ENCODE results near the gene TTC6.
A peak's percentile ranks its signal among the peaks of the same experiment; 100 is the strongest.

The TTC6 gene

DNA sequence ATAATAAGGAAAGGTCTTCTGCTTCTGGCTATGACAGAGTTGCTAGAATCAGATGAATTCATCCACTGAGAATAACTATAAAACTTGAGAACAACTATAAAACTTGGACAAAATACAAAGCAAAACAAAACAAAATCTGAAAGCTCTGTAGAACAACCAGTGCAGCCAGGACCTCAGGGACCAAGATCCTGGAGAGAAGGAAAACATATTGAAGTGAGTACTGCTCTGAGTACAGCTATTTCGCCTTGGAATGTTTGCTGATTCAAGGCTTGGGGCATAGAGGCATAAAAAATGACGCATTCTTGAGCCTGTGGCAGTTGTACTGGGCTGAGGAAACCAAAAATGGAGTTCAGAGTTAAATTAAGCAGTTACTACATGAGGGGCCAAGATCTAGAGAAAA, 22.1 kb upstream of the TTC6 start:
- 96% methylated on average over 2 of the region's 2 CpGs for WGBS (ENCODE audit: insufficient coverage)

DNA sequence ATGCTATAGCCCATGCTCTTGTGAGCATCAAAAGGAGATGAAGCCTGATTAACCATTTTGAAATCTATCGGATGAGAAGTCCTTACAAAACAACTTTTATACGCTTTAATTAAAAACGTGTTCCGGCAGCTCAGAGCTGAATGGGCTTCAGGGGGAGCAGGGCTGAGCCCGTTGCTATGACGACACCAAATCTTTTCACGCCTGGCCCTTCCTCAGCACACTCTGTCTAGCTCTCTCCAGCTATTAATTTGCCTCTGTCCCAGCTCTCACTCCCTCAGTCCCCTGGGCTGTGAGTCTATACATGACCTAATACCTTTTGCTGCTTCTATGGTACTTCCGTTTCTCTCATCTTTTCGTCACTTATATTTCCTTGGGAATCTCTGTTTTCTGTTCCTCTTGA, 16.2 kb upstream of the TTC6 start:
- H3K9me3 ChIP-seq (ENCODE audit: control extremely low read depth in 1 of 5, control insufficient read depth in 4 of 5, insufficient read depth in 2 of 5, low read depth in 1 of 5, low read length in 4 of 5) = no peaks in the 10 kb centered on the region
- peaks cover 7 to 85% (median 37%) of the 10 kb centered on the region in 5 experiments for H3K27me3 ChIP-seq (replicated peaks in 2 of 5; ENCODE audit: control insufficient read depth in 4 of 5, insufficient read depth in 5 of 5, low read length in 4 of 5)
- WGBS (ENCODE audit: insufficient coverage) = 51% methylated on average over 9 of the region's 9 CpGs
- H3K27ac ChIP-seq (ENCODE audit: insufficient read depth in 1 of 2, low read depth in 1 of 2, low read length in 2 of 2, poor library complexity in 1 of 2, severe bottlenecking in 2 of 2) = no peak overlapping the region
- H3K4me1 ChIP-seq (ENCODE audit: control extremely low read depth in 1 of 4, control insufficient read depth in 4 of 4, insufficient read depth in 4 of 4, low read length in 3 of 4) = peaks cover 0 to 9% (median 2%) of the 10 kb centered on the region in 4 experiments
- DNase-seq = no peak
- ChIA-PET CTCF (no interaction called here), POLR2A (no interaction called here)
- H3K36me3 ChIP-seq (ENCODE audit: control insufficient read depth in 4 of 4, insufficient read depth in 4 of 4, low read length in 3 of 4) = no peaks in the 10 kb centered on the region
- H3K4me3 ChIP-seq (ENCODE audit: control insufficient read depth in 1 of 7, extremely low read depth in 1 of 7, insufficient read depth in 4 of 7, low read depth in 2 of 7, low read length in 6 of 7) = no peak overlapping the region

More for the DNA sequence above, 22.1 kb upstream of the TTC6 start:
- POLR2A ChIA-PET = no interaction called here
- Histone ChIP-seq H3K27ac (ENCODE audit: insufficient read depth in 1 of 2, low read depth in 1 of 2, low read length in 2 of 2, poor library complexity in 1 of 2, severe bottlenecking in 2 of 2) (no peak overlapping the region), H3K27me3 (replicated peaks in 2 of 5; ENCODE audit: control insufficient read depth in 4 of 5, insufficient read depth in 5 of 5, low read length in 4 of 5) (peaks cover 1 to 35% (median 14%) of the 10 kb centered on the region in 5 experiments), H3K36me3 (ENCODE audit: control insufficient read depth in 4 of 4, insufficient read depth in 4 of 4, low read length in 3 of 4) (no peaks in the 10 kb centered on the region), H3K4me1 (ENCODE audit: control extremely low read depth in 1 of 4, control insufficient read depth in 4 of 4, insufficient read depth in 4 of 4, low read length in 3 of 4) (no peaks in the 10 kb centered on the region), H3K4me3 (ENCODE audit: control insufficient read depth in 1 of 7, extremely low read depth in 1 of 7, insufficient read depth in 4 of 7, low read depth in 2 of 7, low read length in 6 of 7) (no peak overlapping the region), H3K9me3 (ENCODE audit: control extremely low read depth in 1 of 5, control insufficient read depth in 4 of 5, insufficient read depth in 2 of 5, low read depth in 1 of 5, low read length in 4 of 5) (no peaks in the 10 kb centered on the region)
- CTCF ChIA-PET = no interaction called here
- no peak for DNase-seq

- POLR2A ChIA-PET = no interaction called here
- Histone ChIP-seq H3K36me3 (ENCODE audit: control insufficient read depth in 4 of 4, insufficient read depth in 4 of 4, low read length in 3 of 4) (no peaks in the 10 kb centered on the region), H3K4me1 (ENCODE audit: control extremely low read depth in 1 of 4, control insufficient read depth in 4 of 4, insufficient read depth in 4 of 4, low read length in 3 of 4) (peaks cover 0 to 12% (median 2%) of the 10 kb centered on the region in 4 experiments), H3K4me3 (ENCODE audit: control insufficient read depth in 1 of 7, extremely low read depth in 1 of 7, insufficient read depth in 4 of 7, low read depth in 2 of 7, low read length in 6 of 7) (no peak overlapping the region), H3K27ac (ENCODE audit: insufficient read depth in 1 of 2, low read depth in 1 of 2, low read length in 2 of 2, poor library complexity in 1 of 2, severe bottlenecking in 2 of 2) (no peak overlapping the region), H3K9me3 (ENCODE audit: control extremely low read depth in 1 of 5, control insufficient read depth in 4 of 5, insufficient read depth in 2 of 5, low read depth in 1 of 5, low read length in 4 of 5) (no peaks in the 10 kb centered on the region), H3K27me3 (replicated peaks in 2 of 5; ENCODE audit: control insufficient read depth in 4 of 5, insufficient read depth in 5 of 5, low read length in 4 of 5) (peaks cover 7 to 88% (median 46%) of the 10 kb centered on the region in 5 experiments)
- CTCF ChIA-PET = no interaction called here
- WGBS (ENCODE audit: insufficient coverage) = 78% methylated on average over 1 of the region's 2 CpGs
- no peak for DNase-seq
These were observed 15.3 kb upstream of the TTC6 start for GRCh38 chr14:37580146-37580545.

DNA sequence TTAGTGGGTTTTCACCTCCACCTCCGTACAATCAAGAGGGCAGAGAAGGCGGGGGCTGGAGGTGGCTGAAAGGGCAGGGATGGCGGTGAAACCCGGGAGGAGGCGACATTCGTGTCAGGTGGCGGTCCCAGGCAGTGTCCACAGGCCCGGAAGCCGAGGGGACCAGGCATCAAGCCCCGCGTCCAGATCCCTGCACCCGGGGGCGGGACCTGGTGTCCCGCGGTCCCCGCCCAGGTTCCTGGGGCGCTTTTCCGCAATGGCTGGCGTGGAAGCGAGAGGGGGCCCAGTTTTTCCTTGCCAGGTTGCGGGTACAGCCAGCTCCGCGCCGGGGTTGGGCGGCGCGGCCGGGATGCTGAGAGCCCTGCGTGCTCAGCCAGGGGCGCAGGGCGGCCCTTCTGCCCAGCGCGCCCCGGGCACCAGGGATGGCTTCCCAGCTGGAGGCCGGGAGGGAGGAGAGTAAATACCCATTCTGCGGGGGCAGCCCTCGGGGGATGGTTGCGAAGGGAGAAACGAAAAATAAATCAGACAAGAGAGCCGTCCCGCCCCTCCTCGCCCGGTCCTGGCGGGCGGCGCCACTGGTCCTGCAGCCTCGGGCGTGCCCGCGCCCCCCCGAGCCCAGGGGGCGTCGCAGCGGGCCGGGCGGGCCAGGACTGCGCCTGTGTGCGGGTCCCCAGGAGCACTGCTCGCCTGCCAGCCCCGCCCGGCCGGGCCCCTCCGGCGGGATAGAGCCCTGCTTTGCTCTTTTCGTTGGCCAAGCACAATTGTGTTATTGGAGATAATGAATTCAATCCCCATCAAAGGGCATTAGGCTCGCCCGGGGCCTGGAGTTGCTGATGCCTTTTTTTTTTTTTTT, 11.8 kb upstream of the TTC6 start:
- H3K27me3 ChIP-seq (replicated peaks in 2 of 5; ENCODE audit: control insufficient read depth in 4 of 5, insufficient read depth in 5 of 5, low read length in 4 of 5) = peaks cover 19 to 94% (median 48%) of the 10 kb centered on the region in 5 experiments
- H3K9me3 ChIP-seq (ENCODE audit: control extremely low read depth in 1 of 5, control insufficient read depth in 4 of 5, insufficient read depth in 2 of 5, low read depth in 1 of 5, low read length in 4 of 5) = peaks cover 0 to 2% (median 0%) of the 10 kb centered on the region in 5 experiments
- 3% methylated on average over 55 of the region's 67 CpGs for WGBS (ENCODE audit: insufficient coverage)
- peak overlapping the region in 1 of 7 experiments; percentile 1 for H3K4me3 ChIP-seq (ENCODE audit: control insufficient read depth in 1 of 7, extremely low read depth in 1 of 7, insufficient read depth in 4 of 7, low read depth in 2 of 7, low read length in 6 of 7)
- no peak overlapping the region for H3K27ac ChIP-seq (ENCODE audit: insufficient read depth in 1 of 2, low read depth in 1 of 2, low read length in 2 of 2, poor library complexity in 1 of 2, severe bottlenecking in 2 of 2)
- H3K36me3 ChIP-seq (ENCODE audit: control insufficient read depth in 4 of 4, insufficient read depth in 4 of 4, low read length in 3 of 4) = no peaks in the 10 kb centered on the region
- CTCF ChIA-PET = no interaction called here
- POLR2A ChIA-PET = no interaction called here
- DNase-seq = peak in 1 of 3 donors; percentile 3
- peaks cover 0 to 16% (median 3%) of the 10 kb centered on the region in 4 experiments for H3K4me1 ChIP-seq (ENCODE audit: control extremely low read depth in 1 of 4, control insufficient read depth in 4 of 4, insufficient read depth in 4 of 4, low read length in 3 of 4)

- no peak overlapping the region for H3K27ac ChIP-seq (ENCODE audit: insufficient read depth in 1 of 2, low read depth in 1 of 2, low read length in 2 of 2, poor library complexity in 1 of 2, severe bottlenecking in 2 of 2)
- peak in 1 of 3 donors; percentile 17 for DNase-seq
- POLR2A ChIA-PET = no interaction called here
- H3K36me3 ChIP-seq (ENCODE audit: control insufficient read depth in 4 of 4, insufficient read depth in 4 of 4, low read length in 3 of 4) = no peaks in the 10 kb centered on the region
- no peak overlapping the region for H3K4me3 ChIP-seq (ENCODE audit: control insufficient read depth in 1 of 7, extremely low read depth in 1 of 7, insufficient read depth in 4 of 7, low read depth in 2 of 7, low read length in 6 of 7)
- WGBS (ENCODE audit: insufficient coverage) = 6% methylated on average over 60 of the region's 62 CpGs
- H3K27me3 ChIP-seq (replicated peaks in 2 of 5; ENCODE audit: control insufficient read depth in 4 of 5, insufficient read depth in 5 of 5, low read length in 4 of 5) = peaks cover 22 to 96% (median 49%) of the 10 kb centered on the region in 5 experiments
- peaks cover 0 to 16% (median 3%) of the 10 kb centered on the region in 4 experiments for H3K4me1 ChIP-seq (ENCODE audit: control extremely low read depth in 1 of 4, control insufficient read depth in 4 of 4, insufficient read depth in 4 of 4, low read length in 3 of 4)
- CTCF ChIA-PET = interaction anchor here (1.3 to 1.5 kb wide), 2 partner anchors 9 to 14 kb away, joined by 3 to 4 read pairs; no protein-coding TSS in a partner anchor
- peaks cover 0 to 5% (median 2%) of the 10 kb centered on the region in 5 experiments for H3K9me3 ChIP-seq (ENCODE audit: control extremely low read depth in 1 of 5, control insufficient read depth in 4 of 5, insufficient read depth in 2 of 5, low read depth in 1 of 5, low read length in 4 of 5)
These were observed 11.0 kb upstream of the TTC6 start for GRCh38 chr14:37584211-37585100.

DNA sequence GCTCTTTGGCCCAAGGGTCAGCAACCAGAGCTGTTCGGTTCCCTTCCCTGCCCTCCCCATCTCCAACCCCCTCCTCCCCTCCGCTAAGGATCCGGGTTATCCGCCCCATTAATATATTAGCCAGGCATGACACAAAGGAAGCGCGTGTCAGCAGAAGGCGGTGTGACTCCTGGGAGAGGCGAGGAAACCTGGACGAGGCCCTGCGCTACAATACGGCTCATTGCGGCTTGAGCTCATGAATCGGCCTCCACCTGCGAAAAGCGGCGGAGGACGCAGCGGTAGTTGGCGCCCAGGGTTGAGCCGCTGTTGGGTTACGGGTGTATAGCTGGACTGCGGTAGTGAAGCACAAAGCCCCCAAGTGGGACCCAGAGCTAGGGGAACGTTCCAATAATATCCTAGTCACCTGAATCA, 10.3 kb upstream of the TTC6 start:
- DNase-seq = peak in 1 of 3 donors; percentile 5
- Histone ChIP-seq H3K27me3 (replicated peaks in 2 of 5; ENCODE audit: control insufficient read depth in 4 of 5, insufficient read depth in 5 of 5, low read length in 4 of 5) (peaks cover 23 to 96% (median 50%) of the 10 kb centered on the region in 5 experiments), H3K4me1 (ENCODE audit: control extremely low read depth in 1 of 4, control insufficient read depth in 4 of 4, insufficient read depth in 4 of 4, low read length in 3 of 4) (peaks cover 0 to 16% (median 3%) of the 10 kb centered on the region in 4 experiments), H3K4me3 (ENCODE audit: control insufficient read depth in 1 of 7, extremely low read depth in 1 of 7, insufficient read depth in 4 of 7, low read depth in 2 of 7, low read length in 6 of 7) (no peak overlapping the region), H3K27ac (ENCODE audit: insufficient read depth in 1 of 2, low read depth in 1 of 2, low read length in 2 of 2, poor library complexity in 1 of 2, severe bottlenecking in 2 of 2) (no peak overlapping the region), H3K36me3 (ENCODE audit: control insufficient read depth in 4 of 4, insufficient read depth in 4 of 4, low read length in 3 of 4) (no peaks in the 10 kb centered on the region), H3K9me3 (ENCODE audit: control extremely low read depth in 1 of 5, control insufficient read depth in 4 of 5, insufficient read depth in 2 of 5, low read depth in 1 of 5, low read length in 4 of 5) (peaks cover 0 to 5% (median 2%) of the 10 kb centered on the region in 5 experiments)
- 14% methylated on average over 17 of the region's 23 CpGs for WGBS (ENCODE audit: insufficient coverage)
- CTCF ChIA-PET = interaction anchor here (1.3 to 1.5 kb wide), 2 partner anchors 8 to 15 kb away, joined by 3 to 4 read pairs; no protein-coding TSS in a partner anchor
- POLR2A ChIA-PET = no interaction called here

All from common myeloid progenitor, CD34-positive (primary cell).